GM12891 (cell line): ENCODE measurements around the gene PCP4.

Experiments
- DNase-seq: peaks from one replicate; pipeline ENCODE4 v3.0.0; 2011; ENCODE audit warnings: low spot score; ENCODE audit not compliant: insufficient read length
- FAIRE-seq: peaks from 2 replicates; lab custom pipeline; 2011; peaks lifted over from hg19 to GRCh38; lab: Jason Lieb, UNC
- PAX5 ChIP-seq: IDR thresholded peaks from 2 replicates; pipeline ENCODE4 v1.6.1; 2011; ENCODE audit warnings: low read length, moderate library complexity, mild to moderate bottlenecking; ENCODE audit not compliant: insufficient read depth, severe bottlenecking
- POLR2A ChIP-seq: IDR thresholded peaks from 2 replicates; pipeline ENCODE4 v1.6.1; 2011; ENCODE audit warnings: low read depth, low read length, control low read depth
- POLR2AphosphoS5 ChIP-seq: IDR thresholded peaks from 2 replicates; pipeline ENCODE4 v1.6.1; 2011; ENCODE audit warnings: low read depth, low read length, control low read depth
- POU2F2 ChIP-seq: IDR thresholded peaks from 2 replicates; pipeline ENCODE4 v1.6.1; 2011; ENCODE audit warnings: low read depth, mild to moderate bottlenecking, control low read depth, low read length, moderate library complexity
- SPI1 ChIP-seq: IDR thresholded peaks from 2 replicates; pipeline ENCODE4 v1.6.1; 2011; ENCODE audit warnings: low read depth, low read length, control low read depth
- TAF1 ChIP-seq: IDR thresholded peaks from 2 replicates; pipeline ENCODE4 v1.6.1; 2011; ENCODE audit warnings: low read depth, low read length, control low read depth

PCP4 gene

GRCh38 chr21:39843916-39844315 lies 23.3 kb upstream of the PCP4 start:
- TF ChIP-seq POLR2A (no peak), POU2F2 (no peak)
- DNase-seq (no peak), FAIRE-seq (no peak)

GRCh38 chr21:39845571-39846130 lies 21.6 kb upstream of the PCP4 start:
- DNase-seq (no peak), FAIRE-seq (no peak)
- no peak for TF ChIP-seq POLR2AphosphoS5
- no peak for TF ChIP-seq POU2F2
- TF ChIP-seq POLR2A: no peak
- no peak for TF ChIP-seq SPI1
- TF ChIP-seq TAF1: no peak
- no peak for TF ChIP-seq PAX5

- no peak for FAIRE-seq
- TF ChIP-seq POLR2AphosphoS5: no peak
- TF ChIP-seq SPI1: no peak
- no peak for DNase-seq
These were observed 19.4 kb upstream of the PCP4 start for GRCh38 chr21:39847877-39848276.

- no peak for DNase-seq
- no peak for TF ChIP-seq SPI1
- TF ChIP-seq POU2F2: no peak
- no peak for TF ChIP-seq POLR2A
- no peak for TF ChIP-seq PAX5
- TF ChIP-seq POLR2AphosphoS5: no peak
- TF ChIP-seq TAF1: no peak
- no peak for FAIRE-seq
These were observed 18.1 kb upstream of the PCP4 start for GRCh38 chr21:39849014-39849655.

GRCh38 chr21:39850333-39850732 lies 16.9 kb upstream of the PCP4 start:
- no peak for DNase-seq
- TF ChIP-seq POU2F2 (no peak), POLR2AphosphoS5 (no peak), POLR2A (no peak), PAX5 (no peak), TAF1 (no peak), SPI1 (no peak)
- no peak for FAIRE-seq

- FAIRE-seq (no peak), DNase-seq (no peak)
- TF ChIP-seq SPI1 (no peak), POU2F2 (no peak), PAX5 (no peak), TAF1 (no peak), POLR2A (no peak), POLR2AphosphoS5 (no peak)
These were observed 16.1 kb upstream of the PCP4 start for GRCh38 chr21:39851002-39851618.

GRCh38 chr21:39852021-39852721 lies 15.1 kb upstream of the PCP4 start:
- DNase-seq (no peak), FAIRE-seq (no peak)

GRCh38 chr21:39852726-39853500 lies 14.3 kb upstream of the PCP4 start:
- TF ChIP-seq PAX5 (no peak), POU2F2 (no peak), POLR2AphosphoS5 (no peak), POLR2A (no peak), SPI1 (no peak), TAF1 (no peak)
- FAIRE-seq: no peak
- DNase-seq: no peak

More at GRCh38 chr21:39852021-39852721, 15.1 kb upstream of the PCP4 start:
- TF ChIP-seq SPI1: no peak
- no peak for TF ChIP-seq TAF1
- TF ChIP-seq POU2F2: no peak
- TF ChIP-seq POLR2A: no peak
- TF ChIP-seq POLR2AphosphoS5: no peak
- TF ChIP-seq PAX5: no peak

- TF ChIP-seq TAF1 (no peak), PAX5 (no peak), SPI1 (no peak), POLR2A (no peak)
- FAIRE-seq (no peak), DNase-seq (no peak)
These were observed 12.7 kb upstream of the PCP4 start for GRCh38 chr21:39854572-39854971.
